MM.1S (cell line): Measurements from ENCODE around the gene SMPD3.

ENCODE experiments used
- EZH2 ChIP-seq: fragments of 300-600 bp; sonication (generic); optimal IDR thresholded peaks from 2 replicates; pipeline ENCODE3; 2017; ENCODE audit warnings: low read depth, mild to moderate bottlenecking, antibody characterized with exemption, low read length, mixed read lengths
- EZH2phosphoT487 ChIP-seq: fragments of 300-600 bp; sonication (generic); IDR thresholded peaks from 2 replicates; pipeline ENCODE4 v1.6.1; 2018; ENCODE audit warnings: antibody characterized with exemption, low read length
- TF ChIP-seq, protein P1 (sequence below): fragments of 300-600 bp; sonication (generic); IDR thresholded peaks from 2 replicates; pipeline ENCODE4 v1.5.1; 2016; ENCODE audit warnings: antibody characterized with exemption, low read length, mixed read lengths

DNA sequence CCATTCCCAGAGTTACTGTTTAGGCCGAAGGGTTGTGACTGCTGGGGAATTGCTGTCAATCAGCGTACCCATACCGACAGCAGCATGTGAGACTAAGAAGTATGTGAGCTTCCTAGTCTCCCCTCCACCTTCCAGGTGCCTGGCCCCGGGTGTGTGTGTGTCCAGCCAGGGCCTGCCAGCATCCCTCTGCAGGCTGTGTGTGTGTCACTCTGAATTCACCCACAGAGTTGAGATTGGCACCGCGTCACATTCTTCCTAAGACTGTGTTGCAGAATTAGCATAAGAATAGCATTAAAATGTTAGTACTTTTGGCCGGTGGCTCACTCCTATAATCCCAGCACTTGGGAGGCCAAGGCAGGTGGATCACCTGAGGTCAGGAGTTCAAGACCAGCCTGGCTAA is 105.7 kb downstream of the SMPD3 start:
- TF ChIP-seq, protein P1, sequence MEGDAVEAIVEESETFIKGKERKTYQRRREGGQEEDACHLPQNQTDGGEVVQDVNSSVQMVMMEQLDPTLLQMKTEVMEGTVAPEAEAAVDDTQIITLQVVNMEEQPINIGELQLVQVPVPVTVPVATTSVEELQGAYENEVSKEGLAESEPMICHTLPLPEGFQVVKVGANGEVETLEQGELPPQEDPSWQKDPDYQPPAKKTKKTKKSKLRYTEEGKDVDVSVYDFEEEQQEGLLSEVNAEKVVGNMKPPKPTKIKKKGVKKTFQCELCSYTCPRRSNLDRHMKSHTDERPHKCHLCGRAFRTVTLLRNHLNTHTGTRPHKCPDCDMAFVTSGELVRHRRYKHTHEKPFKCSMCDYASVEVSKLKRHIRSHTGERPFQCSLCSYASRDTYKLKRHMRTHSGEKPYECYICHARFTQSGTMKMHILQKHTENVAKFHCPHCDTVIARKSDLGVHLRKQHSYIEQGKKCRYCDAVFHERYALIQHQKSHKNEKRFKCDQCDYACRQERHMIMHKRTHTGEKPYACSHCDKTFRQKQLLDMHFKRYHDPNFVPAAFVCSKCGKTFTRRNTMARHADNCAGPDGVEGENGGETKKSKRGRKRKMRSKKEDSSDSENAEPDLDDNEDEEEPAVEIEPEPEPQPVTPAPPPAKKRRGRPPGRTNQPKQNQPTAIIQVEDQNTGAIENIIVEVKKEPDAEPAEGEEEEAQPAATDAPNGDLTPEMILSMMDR = no peak
- TF ChIP-seq EZH2 = no peak
- TF ChIP-seq EZH2phosphoT487 = no peak
